NOMO-1 (cell line): Measurements from ENCODE around the gene SLC29A3.

Source experiments
- DNase-seq, 2 experiments: peaks; one replicate each; lab custom pipeline; 2025; ENCODE audit not compliant: unreplicated experiment in 2 of 2; lab: John Stamatoyannopoulos, UW

Gene SLC29A3

GRCh38 chr10:71389768-71390460 is 70.9 kb downstream of the SLC29A3 start:
- no peak for DNase-seq

- DNase-seq, result no peak
These were observed 71.4 kb downstream of the SLC29A3 start for GRCh38 chr10:71390461-71390835.

GRCh38 chr10:71390921-71391690 is 72.0 kb downstream of the SLC29A3 start:
- no peak for DNase-seq

GRCh38 chr10:71391701-71392100 is 72.6 kb downstream of the SLC29A3 start:
- no peak for DNase-seq

- no peak for DNase-seq
These were observed 73.2 kb downstream of the SLC29A3 start for GRCh38 chr10:71392292-71392691.

- no peak for DNase-seq
These were observed 74.0 kb downstream of the SLC29A3 start for GRCh38 chr10:71392791-71393781.

- DNase-seq, result no peak
These were observed 74.9 kb downstream of the SLC29A3 start for GRCh38 chr10:71393841-71394475.

GRCh38 chr10:71394926-71395562 is 76.0 kb downstream of the SLC29A3 start:
- no peak for DNase-seq

- DNase-seq, result no peak
These were observed 76.6 kb downstream of the SLC29A3 start for GRCh38 chr10:71395621-71396020.

GRCh38 chr10:71396084-71396710 is 77.1 kb downstream of the SLC29A3 start:
- DNase-seq, result peak in 1 of 2 experiments; percentile 6

- DNase-seq, result peak in 1 of 2 experiments; percentile 8
These were observed 77.7 kb downstream of the SLC29A3 start, which contains the start of gene CDH23 for GRCh38 chr10:71396711-71397295. Gene CDH23, plus strand, starts transcription at chr10:71396920. Its CDS starts 42,912 bp downstream, at chr10:71439832.

- DNase-seq, result peak in 1 of 2 experiments; percentile 8
These were observed 78.5 kb downstream of the SLC29A3 start for GRCh38 chr10:71397296-71398212.

- no peak for DNase-seq
These were observed 79.9 kb downstream of the SLC29A3 start for GRCh38 chr10:71398976-71399375.

GRCh38 chr10:71399946-71400345 is 80.9 kb downstream of the SLC29A3 start:
- no peak for DNase-seq

GRCh38 chr10:71401056-71401455 is 82.0 kb downstream of the SLC29A3 start:
- no peak for DNase-seq

- no peak for DNase-seq
These were observed 82.9 kb downstream of the SLC29A3 start for GRCh38 chr10:71402005-71402404.

GRCh38 chr10:71404503-71405295 is 85.6 kb downstream of the SLC29A3 start:
- DNase-seq, result no peak
